NCI-H460 (cell line): Measurements from ENCODE around the gene TATDN3. TPM values are rescaled to one million over a fixed set of nuclear protein-coding genes. Genes with fewer than 3 reads are reported as not detected.
"Not testable (repeated sequence)": the region's sequence is repeated elsewhere in the genome, so short reads cannot be mapped to it uniquely, and the experiment has no call there.

Source experiments
- DNase-seq: peaks from one replicate; pipeline ENCODE4 v3.0.0-alpha.2; 2016; ENCODE audit warnings: low read depth; ENCODE audit errors: extremely low read depth
- total RNA-seq: library from RNA; depleted of rRNA; stranded (reverse); fragments of >200 nt; shearing (Covaris generic); gene quantifications from 2 replicates; pipeline ENCODE4 v1.2.3, GENCODE V29; 2014

The TATDN3 gene
- total RNA-seq, 1 experiment from 2014 or later = 41.1 TPM

GRCh38 chr1:212827171-212827776 lies 35.6 kb downstream of the TATDN3 start:
- DNase-seq = no peak

GRCh38 chr1:212827831-212828278 lies 36.2 kb downstream of the TATDN3 start:
- DNase-seq = no peak

- DNase-seq = no peak
Measured at GRCh38 chr1:212828395-212828794, 36.7 kb downstream of the TATDN3 start.

- not testable (repeated sequence) for DNase-seq
Measured at GRCh38 chr1:212833211-212834207, 41.8 kb downstream of the TATDN3 start.

- no peak for DNase-seq
Measured at GRCh38 chr1:212838145-212838544, 46.5 kb downstream of the TATDN3 start.

GRCh38 chr1:212844521-212844920 lies 52.8 kb downstream of the TATDN3 start:
- not testable (repeated sequence) for DNase-seq

- no peak for DNase-seq
Measured at GRCh38 chr1:212847549-212847948, 55.9 kb downstream of the TATDN3 start, which contains the start of gene SPATA45. SPATA45 (minus strand) TSS chr1:212847649; CDS start chr1:212836149, 11,500 bp downstream.

- DNase-seq = no peak
Measured at GRCh38 chr1:212852105-212852688, 60.5 kb downstream of the TATDN3 start.

GRCh38 chr1:212853658-212854057 lies 62.0 kb downstream of the TATDN3 start:
- no peak for DNase-seq

- DNase-seq = no peak
Measured at GRCh38 chr1:212856755-212857154, 65.1 kb downstream of the TATDN3 start.

GRCh38 chr1:212857992-212858460 lies 66.3 kb downstream of the TATDN3 start, which contains the start of gene FLVCR1:
FLVCR1 (plus strand) TSS chr1:212858275; CDS start chr1:212858453, 178 bp downstream.
- peak; percentile 97 for DNase-seq

- DNase-seq = no peak
Measured at GRCh38 chr1:212858461-212859265, 67.0 kb downstream of the TATDN3 start.

GRCh38 chr1:212860713-212861581 lies 69.3 kb downstream of the TATDN3 start:
- no peak for DNase-seq

- DNase-seq = no peak
Measured at GRCh38 chr1:212862111-212862690, 70.5 kb downstream of the TATDN3 start.

- not testable (repeated sequence) for DNase-seq
Measured at GRCh38 chr1:212863345-212863744, 71.7 kb downstream of the TATDN3 start.

- no peak for DNase-seq
Measured at GRCh38 chr1:212864201-212864600, 72.5 kb downstream of the TATDN3 start.
